LHCN-M2 (cell line): ENCODE measurements around the gene PRR16. TPM values are rescaled to one million over a fixed set of nuclear protein-coding genes. Genes with fewer than 3 reads are reported as not detected.

Experiments used
- DNase-seq: peaks from one replicate; pipeline ENCODE4 v3.0.0-alpha.2; 2012; ENCODE audit warnings: low read depth
- total RNA-seq: library from RNA; depleted of rRNA; stranded (reverse); fragments of >200 nt; gene quantifications from 2 replicates; pipeline ENCODE4 v1.2.3, GENCODE V29; 2014

Gene PRR16
- total RNA-seq, 1 experiment from 2014 or later, result 34.1 TPM

GRCh38 chr5:120463006-120463680 lies 957 bp upstream of the PRR16 start:
- no peak for DNase-seq

- DNase-seq, result peak; percentile 76
Observed at GRCh38 chr5:120464627-120465435, 731 bp downstream of the PRR16 start.

GRCh38 chr5:120465436-120465961 lies 1.4 kb downstream of the PRR16 start:
- DNase-seq, result peak; percentile 69

- no peak for DNase-seq
Observed at GRCh38 chr5:120466341-120467006, 2.4 kb downstream of the PRR16 start.

GRCh38 chr5:120471971-120472370 lies 7.9 kb downstream of the PRR16 start:
- no peak for DNase-seq

- DNase-seq, result no peak
Observed at GRCh38 chr5:120472911-120473310, 8.8 kb downstream of the PRR16 start.

- DNase-seq, result no peak
Observed at GRCh38 chr5:120473332-120473731, 9.2 kb downstream of the PRR16 start.

- no peak for DNase-seq
Observed at GRCh38 chr5:120476063-120476462, 12.0 kb downstream of the PRR16 start.

- DNase-seq, result peak; percentile 96
Observed at GRCh38 chr5:120479066-120479465, 15.0 kb downstream of the PRR16 start.

GRCh38 chr5:120499876-120500563 lies 35.9 kb downstream of the PRR16 start:
- no peak for DNase-seq

GRCh38 chr5:120502531-120502930 lies 38.4 kb downstream of the PRR16 start:
- DNase-seq, result no peak

GRCh38 chr5:120503341-120503740 lies 39.2 kb downstream of the PRR16 start:
- DNase-seq, result no peak

- DNase-seq, result no peak
Observed at GRCh38 chr5:120504057-120504456, 40.0 kb downstream of the PRR16 start.

GRCh38 chr5:120507197-120507596 lies 43.1 kb downstream of the PRR16 start:
- no peak for DNase-seq

- no peak for DNase-seq
Observed at GRCh38 chr5:120507800-120508463, 43.8 kb downstream of the PRR16 start.

GRCh38 chr5:120509053-120509452 lies 45.0 kb downstream of the PRR16 start:
- DNase-seq, result no peak

GRCh38 chr5:120510098-120510637 lies 46.1 kb downstream of the PRR16 start:
- DNase-seq, result no peak

GRCh38 chr5:120510994-120511686 lies 47.0 kb downstream of the PRR16 start:
- no peak for DNase-seq

- no peak for DNase-seq
Observed at GRCh38 chr5:120512068-120512467, 48.0 kb downstream of the PRR16 start.
